Body of pancreas (tissue), 4 donors: ENCODE data around the gene GOLGA3.

ENCODE experiments used
- POLR2A ChIP-seq, 3 donors: fragments of 450-650 bp; IDR thresholded peaks; one replicate each; pipeline ENCODE4 v1.6.1; 2016; ENCODE audit warnings: antibody characterized with exemption in 3 of 3, mild to moderate bottlenecking in 2 of 3
- TF ChIP-seq, protein P1 (sequence below), 7 experiments: fragments of 450-650 bp in 4 of 7; fragments of 200-600 bp in 3 of 7; sonication (generic) in 3 of 7; IDR thresholded peaks; one replicate each; pipeline ENCODE4 v1.5.1; 2016 to 2019; ENCODE audit warnings: antibody characterized with exemption in 7 of 7

DNA sequence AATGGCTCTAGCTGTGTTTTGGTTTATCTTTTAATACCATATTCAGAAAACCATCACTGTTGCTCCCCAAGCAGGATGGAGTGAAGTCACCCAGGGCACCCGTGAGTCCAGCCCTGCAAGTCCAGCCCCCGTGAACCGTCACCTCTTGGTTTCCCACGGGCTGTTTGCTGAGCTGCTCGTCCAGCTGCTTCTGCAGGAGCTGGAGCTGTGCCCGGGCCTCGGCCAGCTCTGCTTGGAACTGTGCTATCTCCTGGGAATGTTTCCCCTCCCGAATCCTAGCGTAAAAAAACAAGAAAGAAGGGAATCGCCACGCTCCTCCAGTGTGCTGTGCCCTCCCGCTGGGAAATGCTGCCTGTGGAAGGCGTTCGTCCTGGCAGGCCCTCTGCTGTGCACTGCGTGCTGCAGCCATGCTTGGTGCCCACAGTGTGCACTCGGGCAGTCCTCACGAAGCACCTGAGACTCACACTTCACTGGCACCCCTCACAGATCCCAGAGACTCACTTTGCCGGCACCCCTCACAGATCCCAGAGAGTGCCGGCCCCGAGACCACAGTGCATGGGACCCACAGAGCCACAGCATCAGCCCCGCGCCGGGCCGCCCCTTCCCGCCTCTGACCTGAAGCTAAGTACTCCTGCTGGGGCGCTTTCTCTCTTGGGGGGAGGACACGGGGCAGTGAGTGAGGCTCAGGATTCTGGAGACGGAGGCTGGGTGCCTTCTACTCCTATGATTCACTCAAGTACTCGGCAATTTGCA is 51.7 kb downstream of the GOLGA3 start:
- TF ChIP-seq POLR2A (IDR thresholded peaks at IDR 0.05), result no peak
- TF ChIP-seq, protein P1, sequence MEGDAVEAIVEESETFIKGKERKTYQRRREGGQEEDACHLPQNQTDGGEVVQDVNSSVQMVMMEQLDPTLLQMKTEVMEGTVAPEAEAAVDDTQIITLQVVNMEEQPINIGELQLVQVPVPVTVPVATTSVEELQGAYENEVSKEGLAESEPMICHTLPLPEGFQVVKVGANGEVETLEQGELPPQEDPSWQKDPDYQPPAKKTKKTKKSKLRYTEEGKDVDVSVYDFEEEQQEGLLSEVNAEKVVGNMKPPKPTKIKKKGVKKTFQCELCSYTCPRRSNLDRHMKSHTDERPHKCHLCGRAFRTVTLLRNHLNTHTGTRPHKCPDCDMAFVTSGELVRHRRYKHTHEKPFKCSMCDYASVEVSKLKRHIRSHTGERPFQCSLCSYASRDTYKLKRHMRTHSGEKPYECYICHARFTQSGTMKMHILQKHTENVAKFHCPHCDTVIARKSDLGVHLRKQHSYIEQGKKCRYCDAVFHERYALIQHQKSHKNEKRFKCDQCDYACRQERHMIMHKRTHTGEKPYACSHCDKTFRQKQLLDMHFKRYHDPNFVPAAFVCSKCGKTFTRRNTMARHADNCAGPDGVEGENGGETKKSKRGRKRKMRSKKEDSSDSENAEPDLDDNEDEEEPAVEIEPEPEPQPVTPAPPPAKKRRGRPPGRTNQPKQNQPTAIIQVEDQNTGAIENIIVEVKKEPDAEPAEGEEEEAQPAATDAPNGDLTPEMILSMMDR (IDR thresholded peaks at IDR 0.05), result no peak
